GM19328 (cell line): ENCODE data around the gene PARD3.

ENCODE experiments used
- ATAC-seq: cut with Tn5 transposase; IDR thresholded peaks from one replicate; pipeline ENCODE4 v1.9.1; 2021; ENCODE audit warnings: mild to moderate bottlenecking, moderate library complexity; ENCODE audit not compliant: unreplicated experiment

PARD3 gene

GRCh38 chr10:34244756-34245484 lies 570.2 kb downstream of the PARD3 start:
- no peak for ATAC-seq

GRCh38 chr10:34241226-34242000 lies 573.7 kb downstream of the PARD3 start:
- ATAC-seq: no peak

GRCh38 chr10:34240039-34240438 lies 575.1 kb downstream of the PARD3 start:
- no peak for ATAC-seq

GRCh38 chr10:34237898-34238455 lies 577.1 kb downstream of the PARD3 start:
- no peak for ATAC-seq

DNA sequence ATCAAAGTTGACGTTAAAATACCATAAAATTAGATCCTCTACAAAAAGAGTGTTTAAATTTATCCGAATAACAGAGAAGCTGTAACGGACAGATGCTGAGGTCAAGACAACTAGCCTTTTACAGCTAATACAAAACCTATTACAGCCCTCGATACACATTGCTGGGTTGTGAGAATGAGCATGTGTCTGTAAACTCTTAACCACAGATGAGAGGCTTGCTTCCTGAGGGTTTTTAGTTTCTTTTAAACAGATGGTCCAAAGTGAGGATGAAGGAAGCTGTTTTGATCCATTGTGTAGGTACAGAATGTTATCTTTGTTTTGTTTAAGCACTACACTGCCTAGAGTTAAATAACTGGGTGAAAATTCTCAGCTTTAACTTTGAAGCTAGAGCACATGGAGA lies 578.2 kb downstream of the PARD3 start:
- no peak for ATAC-seq

- no peak for ATAC-seq
Observed at GRCh38 chr10:34235164-34235832, 579.8 kb downstream of the PARD3 start.

GRCh38 chr10:34232481-34232880 lies 582.6 kb downstream of the PARD3 start:
- no peak for ATAC-seq

DNA sequence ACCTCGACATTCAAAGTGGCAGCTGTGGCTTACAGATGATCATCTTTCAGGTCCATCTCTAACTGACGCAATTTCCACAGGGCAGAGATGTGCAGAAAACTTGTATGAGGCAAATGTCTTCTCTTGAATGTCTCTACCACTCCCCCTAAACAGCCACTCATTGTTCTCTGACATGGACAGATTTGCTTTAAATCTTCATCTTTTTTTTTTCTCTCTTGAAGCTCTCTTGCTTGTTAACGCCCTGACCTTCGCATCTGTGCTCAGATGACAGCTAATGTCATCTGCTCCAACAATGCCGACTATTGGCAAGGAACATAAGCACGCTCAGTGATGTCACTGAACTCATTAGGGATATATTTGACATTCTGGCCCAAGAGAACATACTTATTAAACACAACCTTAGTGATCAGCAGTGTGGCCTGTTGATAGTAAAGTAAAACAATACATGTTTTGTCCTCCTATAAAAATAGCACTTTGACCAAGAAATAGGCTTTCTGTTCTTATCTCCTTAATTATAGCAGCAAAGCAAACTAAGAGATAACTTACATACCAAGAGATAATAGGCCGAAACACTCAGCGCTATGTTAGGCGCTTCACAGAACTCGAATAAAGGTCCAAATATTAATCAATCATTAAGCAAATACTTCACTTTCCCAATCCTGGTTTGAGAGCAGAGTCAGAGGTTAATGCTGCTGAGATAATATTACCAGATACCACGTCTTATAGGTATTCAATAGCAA lies 583.5 kb downstream of the PARD3 start:
- ATAC-seq: no peak

DNA sequence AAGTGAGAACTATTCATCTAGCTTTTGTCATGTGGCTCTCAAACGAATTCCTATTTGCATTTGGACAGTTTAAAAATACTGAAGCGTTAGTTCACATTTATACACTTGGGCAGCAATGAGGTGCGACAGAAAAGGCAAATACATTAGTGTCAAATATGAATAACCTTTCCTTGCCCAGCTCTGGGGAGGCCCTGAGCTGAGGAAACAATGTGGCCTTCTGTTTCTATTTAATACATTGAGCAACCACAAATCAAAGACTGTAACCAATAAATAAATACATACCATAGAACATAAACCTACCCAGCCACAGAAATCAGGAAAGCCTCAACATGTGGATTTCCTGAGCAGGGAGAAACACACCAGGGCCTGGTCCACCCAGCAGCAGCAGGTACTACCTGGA lies 585.2 kb downstream of the PARD3 start:
- no peak for ATAC-seq

DNA sequence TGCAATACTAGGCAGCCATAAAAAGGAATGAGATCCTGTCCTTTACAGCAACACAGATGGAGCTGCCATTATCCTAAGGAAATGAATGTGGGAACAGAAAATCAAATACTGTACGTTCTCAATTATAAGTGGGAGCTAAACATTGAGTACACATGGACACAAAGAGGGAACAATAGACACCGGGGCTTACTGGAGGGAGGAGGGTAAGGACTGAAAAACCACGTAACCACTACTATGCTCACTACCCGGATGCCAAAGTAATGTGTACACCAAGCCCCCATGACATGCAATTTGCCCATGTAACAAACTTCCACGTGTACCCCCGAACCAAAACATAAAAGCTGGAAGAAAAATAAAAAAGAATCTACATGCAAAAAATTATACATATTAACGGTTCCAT lies 587.0 kb downstream of the PARD3 start:
- ATAC-seq: no peak

- no peak for ATAC-seq
Observed at GRCh38 chr10:34224639-34225038, 590.5 kb downstream of the PARD3 start.

DNA sequence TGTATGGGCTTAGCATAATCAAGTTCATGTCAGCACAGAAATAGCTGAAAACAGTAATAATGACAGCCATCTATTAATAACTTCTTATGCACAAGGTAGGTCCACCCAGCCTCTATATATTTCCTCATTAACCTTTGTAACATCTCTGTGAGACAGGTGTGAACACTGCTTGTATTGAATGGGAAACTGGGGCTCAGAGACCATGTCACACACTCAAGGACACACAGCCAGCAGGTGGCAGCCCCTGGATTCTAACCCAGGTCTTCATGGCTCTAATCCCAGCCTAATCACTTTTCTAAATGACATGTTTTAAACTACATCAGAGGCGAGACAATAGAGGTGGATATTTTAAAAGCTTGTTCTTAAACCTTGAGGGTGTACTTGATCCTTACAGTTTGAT lies 591.4 kb downstream of the PARD3 start:
- ATAC-seq: no peak

- no peak for ATAC-seq
Observed at GRCh38 chr10:34222359-34222758, 592.7 kb downstream of the PARD3 start.

GRCh38 chr10:34219753-34220548 lies 595.1 kb downstream of the PARD3 start:
- ATAC-seq: no peak

DNA sequence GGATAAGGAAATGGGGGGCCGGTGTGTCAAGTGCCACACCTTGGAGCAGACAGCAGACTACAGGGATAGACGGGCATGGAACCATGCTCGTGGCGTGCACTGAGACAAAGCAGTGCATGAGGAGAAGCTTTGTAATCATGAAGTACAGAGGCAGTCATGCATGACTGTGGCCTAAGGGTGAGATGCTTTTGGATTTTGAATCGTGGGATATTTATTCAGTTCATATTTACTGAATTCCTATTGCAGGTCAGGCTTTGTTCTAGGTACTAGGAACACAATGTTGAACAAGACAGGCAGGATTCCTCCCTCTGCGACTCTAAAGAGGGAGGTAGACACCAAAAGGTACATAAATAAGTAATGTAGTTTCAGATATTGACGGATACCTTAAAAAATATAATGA lies 597.6 kb downstream of the PARD3 start:
- no peak for ATAC-seq

GRCh38 chr10:34216348-34216945 lies 598.6 kb downstream of the PARD3 start:
- no peak for ATAC-seq

- ATAC-seq: no peak
Observed at GRCh38 chr10:34213805-34214197, 601.3 kb downstream of the PARD3 start.

- ATAC-seq: no peak
Observed at GRCh38 chr10:34213193-34213804, 601.8 kb downstream of the PARD3 start.

GRCh38 chr10:34207343-34207742 lies 607.8 kb downstream of the PARD3 start:
- ATAC-seq: no peak
